GM12878 (cell line): Measurements from ENCODE around the gene LAMA2. TPM values are rescaled to one million over a fixed set of nuclear protein-coding genes. Genes with fewer than 3 reads are reported as not detected.

Source experiments
- ATAC-seq: fragments of 200-7000 bp; cut with Tn5 transposase; 3 replicates; pipeline ENCODE4 v1.9.1; 2020; ENCODE audit warnings: mild to moderate bottlenecking, moderate library complexity
- BruUV-seq: library from RNA; stranded (reverse); fragments of 400-500 nt; replicated peaks from 2 replicates; lab custom pipeline; 2021; lab: Mats Ljungman, UMichigan
- CTCF ChIA-PET: fragments of 300-600 bp; sonication (Branson Sonifier 250); formaldehyde crosslinking; extraction: SDS; loops from one replicate; lab custom pipeline; 2021; ENCODE audit warnings: inconsistent platforms; lab: Yijun Ruan, JAX
- POLR2A ChIA-PET: fragments of 350-600 bp; formaldehyde crosslinking; extraction: SDS; loops from one replicate; lab custom pipeline; 2021; ENCODE audit warnings: inconsistent platforms; lab: Charles Lee
- RAD21 ChIA-PET: fragments of 300-600 bp; sonication (Branson Sonifier 250); formaldehyde crosslinking; loops from one replicate; lab custom pipeline; 2023; ENCODE audit warnings: antibody characterized with exemption; ENCODE audit not compliant: unreplicated experiment; lab: Charles Lee
- SMC1A ChIA-PET: fragments of 300-600 bp; sonication (Branson Sonifier 250); formaldehyde crosslinking; loops from one replicate; lab custom pipeline; 2023; ENCODE audit not compliant: unreplicated experiment, uncharacterized antibody; lab: Charles Lee
- DNase-seq: peaks from one replicate; pipeline ENCODE4 v3.0.0-alpha.2; 2011; ENCODE audit warnings: low read depth, low spot score
- FAIRE-seq: peaks from 3 replicates; lab custom pipeline; 2011; peaks lifted over from hg19 to GRCh38; lab: Jason Lieb, UNC
- H2AFZ ChIP-seq: 2 replicates; pipeline ENCODE4 v1.6.0; 2011; ENCODE audit warnings: low read depth, low read length, control low read depth; ENCODE audit not compliant: control insufficient read depth
- H3K27ac ChIP-seq: 2 replicates; pipeline ENCODE4 v1.5.1; 2011; ENCODE audit warnings: control low read depth; ENCODE audit not compliant: control insufficient read depth, insufficient read depth
- H3K27me3 ChIP-seq, 2 experiments: replicated peaks in 1 of 2; 2 replicates each; pipeline versions ENCODE4 v1.6.0 to v1.6.1; 2011; ENCODE audit warnings: low read length in 1 of 2; ENCODE audit not compliant: control insufficient read depth in 2 of 2, insufficient read depth in 2 of 2
- H3K36me3 ChIP-seq, 2 experiments: 2 replicates each; pipeline ENCODE4 v1.5.1; 2011; ENCODE audit warnings: low read length in 1 of 2; ENCODE audit not compliant: control insufficient read depth in 2 of 2, insufficient read depth in 2 of 2
- H3K4me1 ChIP-seq: 2 replicates; pipeline ENCODE4 v1.6.1; 2011; ENCODE audit warnings: mild to moderate bottlenecking, low read length, moderate library complexity, mixed read lengths; ENCODE audit not compliant: control insufficient read depth, insufficient read depth
- H3K4me2 ChIP-seq: 2 replicates; pipeline ENCODE4 v1.6.0; 2011; ENCODE audit warnings: control low read depth; ENCODE audit not compliant: control insufficient read depth, insufficient read depth
- H3K4me3 ChIP-seq: fragments of 200-600 bp; sonication (generic); 2 replicates; pipeline ENCODE4 v1.5.1; 2016
- H3K79me2 ChIP-seq: 2 replicates; pipeline ENCODE4 v1.6.0; 2011; ENCODE audit warnings: low read length; ENCODE audit not compliant: control insufficient read depth, insufficient read depth
- H3K9ac ChIP-seq: 2 replicates; pipeline ENCODE4 v1.8.0; 2011; ENCODE audit warnings: low read length, control low read depth, mixed read lengths; ENCODE audit not compliant: control insufficient read depth, insufficient read depth
- H3K9me3 ChIP-seq: replicated peaks from 3 replicates; pipeline ENCODE4 v1.5.1; 2011; ENCODE audit warnings: mild to moderate bottlenecking, low read length; ENCODE audit not compliant: control insufficient read depth, insufficient read depth
- H4K20me1 ChIP-seq: 2 replicates; pipeline ENCODE4 v1.6.0; 2011; ENCODE audit not compliant: control insufficient read depth, insufficient read depth
- BRCA1 ChIP-seq: IDR thresholded peaks from 2 replicates; pipeline ENCODE4 v1.6.1; 2011; ENCODE audit warnings: low read depth, low read length, improper control_type of control experiment
- CBX3 ChIP-seq: fragments of 200-600 bp; sonication (generic); IDR thresholded peaks from 2 replicates; pipeline ENCODE4 v1.6.1; 2016; ENCODE audit warnings: low read depth, borderline replicate concordance
- CEBPZ ChIP-seq: fragments of 150-350 bp; IDR thresholded peaks from 2 replicates; pipeline ENCODE4 v1.6.1; 2016; ENCODE audit warnings: low read depth, low read length
- EGR1 ChIP-seq, 2 experiments: IDR thresholded peaks; 1 replicate in 1 of 2; 2 replicates in 1 of 2; pipeline ENCODE4 v1.6.1; 2011 to 2012; ENCODE audit warnings: low read depth in 2 of 2, low read length in 2 of 2, borderline replicate concordance in 1 of 2, mild to moderate bottlenecking in 1 of 2, moderate library complexity in 1 of 2
- EP300 ChIP-seq, 2 experiments: fragments of 150-350 bp in 1 of 2; IDR thresholded peaks; 2 replicates each; pipeline ENCODE4 v1.6.1; 2011 to 2012; ENCODE audit warnings: low read depth in 2 of 2, low read length in 2 of 2, borderline replicate concordance in 1 of 2, improper control_type of control experiment in 1 of 2, inconsistent platforms in 1 of 2; ENCODE audit not compliant: control insufficient read depth in 1 of 2
- FOXM1 ChIP-seq: IDR thresholded peaks from 2 replicates; pipeline ENCODE4 v1.6.1; 2012; ENCODE audit warnings: low read depth, mild to moderate bottlenecking, inconsistent platforms, low read length, moderate library complexity
- HDGF ChIP-seq: fragments of 450-650 bp; IDR thresholded peaks from 2 replicates; pipeline ENCODE4 v1.6.1; 2016; ENCODE audit warnings: antibody characterized with exemption
- KLF5 ChIP-seq: fragments of 450-650 bp; IDR thresholded peaks from 2 replicates; pipeline ENCODE4 v1.6.1; 2014; ENCODE audit warnings: mild to moderate bottlenecking; ENCODE audit not compliant: partially characterized antibody
- MTA2 ChIP-seq: fragments of 450-650 bp; IDR thresholded peaks from 2 replicates; pipeline ENCODE4 v1.6.1; 2016; ENCODE audit warnings: low read depth, mild to moderate bottlenecking, moderate library complexity
- NFIC ChIP-seq: IDR thresholded peaks from 2 replicates; pipeline ENCODE4 v1.6.1; 2012; ENCODE audit warnings: low read depth, mild to moderate bottlenecking, inconsistent platforms, low read length, moderate library complexity
- NFYB ChIP-seq: IDR thresholded peaks from 2 replicates; pipeline ENCODE4 v1.6.1; 2011; ENCODE audit warnings: low read depth, mild to moderate bottlenecking, low read length, improper control_type of control experiment, moderate library complexity; ENCODE audit not compliant: insufficient read depth
- POLR2AphosphoS2 ChIP-seq: IDR thresholded peaks from 2 replicates; pipeline ENCODE4 v1.6.1; 2011; ENCODE audit warnings: low read depth, mild to moderate bottlenecking, low read length, improper control_type of control experiment, moderate library complexity
- RUNX3 ChIP-seq: IDR thresholded peaks from 2 replicates; pipeline ENCODE4 v1.6.1; 2012; ENCODE audit warnings: low read length, inconsistent platforms
- SIX5 ChIP-seq: IDR thresholded peaks from 2 replicates; pipeline ENCODE4 v1.6.1; 2011; ENCODE audit warnings: mild to moderate bottlenecking, low read depth, low read length, moderate library complexity; ENCODE audit not compliant: severe bottlenecking
- SMAD5 ChIP-seq: IDR thresholded peaks from 2 replicates; pipeline ENCODE4 v1.6.1; 2016; ENCODE audit warnings: antibody characterized with exemption, low read depth
- STAT1 ChIP-seq: fragments of 450-650 bp; conservative IDR thresholded peaks from 2 replicates; pipeline ENCODE4 v1.6.1; 2014; ENCODE audit warnings: antibody characterized with exemption, mild to moderate bottlenecking
- STAT3 ChIP-seq: IDR thresholded peaks from 2 replicates; pipeline ENCODE4 v1.6.1; 2011; ENCODE audit warnings: low read depth, low read length, improper control_type of control experiment
- TAF1 ChIP-seq: IDR thresholded peaks from 2 replicates; pipeline ENCODE4 v1.6.1; 2011; ENCODE audit warnings: mild to moderate bottlenecking, low read depth, low read length, borderline replicate concordance
- TARDBP ChIP-seq: IDR thresholded peaks from 2 replicates; pipeline ENCODE4 v1.6.1; 2016; ENCODE audit warnings: borderline replicate concordance
- USF2 ChIP-seq: IDR thresholded peaks from 2 replicates; pipeline ENCODE4 v1.6.1; 2011; ENCODE audit warnings: low read depth, low read length, improper control_type of control experiment, borderline replicate concordance
- ZNF217 ChIP-seq: fragments of 450-650 bp; IDR thresholded peaks from 2 replicates; pipeline ENCODE4 v1.6.1; 2017; ENCODE audit warnings: antibody characterized with exemption, mild to moderate bottlenecking
- WGBS: methylation state at CpG from one replicate; pipeline ENCODE4 v1.1.6; 2016; ENCODE audit warnings: low lambda C conversion rate; ENCODE audit not compliant: insufficient replicate concordance, insufficient coverage; ENCODE audit errors: missing lambda C conversion rate; 5-methylcytosine and 5-hydroxymethylcytosine counted together
- in situ Hi-C: fragments of 300-500 bp; cut with MboI; formaldehyde crosslinking; loops from 9 replicates; pipeline ENCODE4 v1.14.3; 2018; ENCODE audit warnings: mixed read lengths
- intact Hi-C: fragments of 100-400 bp; cut with micrococcal nuclease; formaldehyde crosslinking; loops from one replicate; pipeline ENCODE4 v1.14.2; 2022; ENCODE audit not compliant: unreplicated experiment
- polyA plus RNA-seq, 11 experiments: library from polyadenylated mRNA; depleted of rRNA in 4 of 11; unstranded in 6 of 11; stranded (reverse) in 5 of 11; fragments of >200 nt; fragmentation: Nextera tagmentation in 4 of 11; fragmentation: Illumina TruSeq in 1 of 11; extraction: Ambion mirVana in 4 of 11; extraction: Trizol in 1 of 11; gene quantifications; 1 replicate in 1 of 11; 2 replicates in 10 of 11; pipeline versions ENCODE4 v1.2.1 to v1.2.3, GENCODE V29; 2011 to 2016; ENCODE audit warnings: inconsistent platforms in 2 of 11, missing spikeins in 2 of 11, low read depth in 1 of 11
- total RNA-seq, 4 experiments: library from RNA; depleted of rRNA in 3 of 4; stranded (reverse); fragments of >200 nt in 3 of 4; fragmentation: Illumina TruSeq in 1 of 4; extraction: Trizol in 1 of 4; gene quantifications; 2 replicates each; pipeline versions ENCODE4 v1.2.1 to v1.2.3, GENCODE V29; 2013 to 2021

LAMA2 gene
- total and polyA plus RNA-seq, 10 of the 15 experiments (the other 5 are each of a cell fraction or from before 2014, with no cell fraction given): 0.04 to 2.0 (median 0.37) TPM; not detected in 1

DNA sequence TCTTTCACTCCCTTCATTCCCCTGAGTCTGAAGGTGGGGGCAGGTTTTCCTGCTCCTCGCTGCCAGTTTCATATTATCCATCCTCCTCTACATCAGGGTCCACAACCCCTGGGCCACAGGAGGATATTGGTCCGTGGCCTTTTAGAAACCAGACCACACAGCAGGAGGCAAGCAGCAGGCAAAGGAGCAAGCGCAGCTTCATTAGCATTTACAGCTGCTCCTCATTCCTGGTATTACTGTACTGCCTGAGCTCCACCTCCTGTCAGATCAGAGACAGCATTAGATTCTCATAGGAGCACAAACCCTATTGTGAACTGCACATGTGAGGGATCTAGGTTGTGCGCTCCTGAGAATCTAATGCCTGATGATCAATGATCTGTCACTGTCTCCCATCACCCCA lies 446.7 kb downstream of the LAMA2 start (continued):
- TF ChIP-seq ZNF217 (no peak), KLF5 (no peak), SIX5 (no peak), FOXM1 (no peak), MTA2 (no peak)

DNA sequence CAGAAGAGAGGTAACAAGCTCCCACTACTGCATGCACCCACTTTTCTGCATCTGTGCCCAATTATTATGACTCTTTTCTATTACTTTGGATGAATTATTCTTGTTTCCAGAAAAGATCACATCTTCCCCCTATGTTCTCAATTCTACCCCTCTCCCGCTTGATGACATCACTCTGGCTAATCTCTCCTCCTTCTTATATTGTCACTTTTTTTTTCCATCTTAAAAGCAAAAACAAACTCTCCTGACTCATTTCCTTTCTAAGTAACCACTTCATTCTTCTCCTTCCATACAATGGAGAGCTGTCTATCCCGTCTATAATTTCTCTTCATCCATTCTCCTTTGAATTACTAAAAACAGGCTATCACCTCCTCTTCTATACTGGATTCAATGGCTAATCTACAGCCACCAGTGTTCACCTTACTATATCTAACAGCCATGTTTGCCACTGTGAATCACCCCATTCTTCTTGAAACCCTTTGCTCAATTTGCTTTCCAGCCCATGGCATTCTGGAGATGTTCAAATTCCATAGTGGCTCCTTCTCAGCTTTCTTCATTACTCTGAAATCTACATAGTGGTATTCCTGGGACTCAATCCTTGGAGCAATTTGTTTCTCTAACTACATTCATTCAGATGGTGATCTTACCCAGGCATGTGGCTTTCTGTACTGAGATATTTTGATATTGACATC lies 448.7 kb downstream of the LAMA2 start:
- ChIA-PET SMC1A (no interaction called here), POLR2A (no interaction called here), CTCF (no interaction called here), RAD21 (no interaction called here)
- no peak for ATAC-seq
- intact Hi-C loops: no loop called here
- FAIRE-seq: no peak
- Histone ChIP-seq H2AFZ (no peak overlapping the region), H4K20me1 (no peaks in the 10 kb centered on the region), H3K4me1 (no peaks in the 10 kb centered on the region), H3K27me3 (no peaks in the 10 kb centered on the region; a peak in 2 of 4 replicates), H3K4me2 (no peak overlapping the region), H3K36me3 (no peaks in the 10 kb centered on the region), H3K4me3 (no peak overlapping the region), H3K9ac (no peak overlapping the region), H3K9me3 (no peaks in the 10 kb centered on the region), H3K79me2 (no peaks in the 10 kb centered on the region), H3K27ac (no peak overlapping the region)
- in situ Hi-C loops: no loop called here
- BruUV-seq: no TSS peak
- DNase-seq: no peak
- WGBS: 10% methylated on average over 2 of the region's 2 CpGs
- TF ChIP-seq TARDBP (no peak), RUNX3 (no peak), CEBPZ (no peak), CBX3 (no peak), EGR1 (IDR thresholded peaks at IDR 0.05; ENCODE audit: borderline replicate concordance in 1 of 2, low read depth in 2 of 2, low read length in 2 of 2) (no peak), SMAD5 (no peak), BRCA1 (no peak), USF2 (no peak), NFYB (no peak), EP300 (IDR thresholded peaks at IDR 0.05; ENCODE audit: borderline replicate concordance in 1 of 2, control insufficient read depth in 1 of 2, low read depth in 2 of 2, low read length in 2 of 2) (no peak), TAF1 (no peak), HDGF (no peak), NFIC (no peak), STAT1 (no peak), STAT3 (no peak), POLR2AphosphoS2 (no peak)
